GM12874 (cell line): Measurements from ENCODE around the gene UBASH3B.

ENCODE experiments used
- CTCF ChIP-seq: IDR thresholded peaks from 2 replicates; pipeline ENCODE4 v1.5.1; 2011; ENCODE audit warnings: low read depth, mild to moderate bottlenecking, control low read depth, low read length, moderate library complexity; ENCODE audit not compliant: insufficient read depth

Gene UBASH3B

GRCh38 chr11:122681070-122681469 lies 25.5 kb downstream of the UBASH3B start:
- TF ChIP-seq CTCF = no peak

DNA sequence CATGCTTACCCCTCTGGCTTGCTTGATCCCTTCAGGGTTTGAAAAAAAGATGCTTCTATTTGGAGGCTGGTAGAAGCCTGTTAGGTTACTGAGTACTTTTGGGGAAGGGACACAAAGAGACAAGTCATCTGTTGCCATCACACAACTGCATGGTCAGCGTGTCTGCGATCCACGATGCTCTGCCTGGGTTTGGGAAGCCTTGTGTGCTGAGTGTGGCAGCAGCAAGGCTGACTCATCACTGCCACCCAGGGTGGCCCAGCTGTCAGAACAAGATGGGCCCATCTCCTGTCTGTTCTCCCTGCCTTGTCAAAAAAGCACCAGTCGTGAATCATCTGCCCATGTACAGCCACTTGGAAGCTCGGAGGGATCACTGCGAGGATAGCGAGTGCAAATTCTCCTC lies 26.2 kb downstream of the UBASH3B start:
- TF ChIP-seq CTCF = no peak

GRCh38 chr11:122682464-122682863 lies 26.9 kb downstream of the UBASH3B start:
- no peak for TF ChIP-seq CTCF

GRCh38 chr11:122685041-122685440 lies 29.5 kb downstream of the UBASH3B start:
- TF ChIP-seq CTCF = no peak

GRCh38 chr11:122686111-122686510 lies 30.6 kb downstream of the UBASH3B start:
- TF ChIP-seq CTCF = no peak

DNA sequence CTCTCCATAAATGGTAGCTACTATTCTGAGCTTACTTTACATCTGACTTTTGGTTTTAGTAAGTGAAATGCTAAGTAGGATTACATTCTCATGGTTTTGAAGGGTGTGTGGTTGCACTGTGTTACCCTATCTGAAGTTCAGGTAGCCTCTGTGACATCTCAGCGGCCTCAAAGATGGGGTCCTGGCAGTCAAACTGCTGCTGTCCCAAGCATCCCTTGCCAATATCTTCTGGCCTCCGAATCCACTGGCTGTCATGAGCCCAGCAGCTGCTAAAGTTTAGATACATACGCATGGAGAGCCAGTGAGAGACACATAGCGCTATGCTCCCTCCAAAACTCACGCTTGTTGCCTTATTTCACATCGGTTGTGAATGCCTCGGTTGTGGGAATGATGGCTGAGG lies 34.9 kb downstream of the UBASH3B start:
- TF ChIP-seq CTCF = no peak

- no peak for TF ChIP-seq CTCF
Observed at GRCh38 chr11:122690801-122691548, 35.5 kb downstream of the UBASH3B start.
